ENCODE results near the gene MB21D2.

MB21D2 gene

GRCh38 chr3:192867645-192868044 lies 50.0 kb downstream of the MB21D2 start:
- Histone ChIP-seq H3K27ac (ENCODE audit: low read depth, low read length, poor library complexity, severe bottlenecking) (no peak overlapping the region), H3K4me1 (ENCODE audit: insufficient read depth, low read length, severe bottlenecking) (no peaks in the 10 kb centered on the region), H3K4me3 (ENCODE audit: low read depth, low read length, poor library complexity, severe bottlenecking) (no peak overlapping the region), H3F3A (ENCODE audit: insufficient read depth, low read length) (no peaks in the 10 kb centered on the region), H3K9me2 (ENCODE audit: low read depth, low read length) (no peaks in the 10 kb centered on the region), H2AFZ (ENCODE audit: low read length) (no peak overlapping the region), H3K4me2 (ENCODE audit: low read length) (no peak overlapping the region), H3K36me3 (ENCODE audit: insufficient read depth, low read length) (no peaks in the 10 kb centered on the region), H3K79me2 (ENCODE audit: insufficient read depth, low read length) (no peaks in the 10 kb centered on the region), H3K27me3 (ENCODE audit: insufficient read depth, low read length) (0 out of 2 replicates have a peak, but pooled peaks cover 3% of the 10 kb centered on the region), H4K20me1 (ENCODE audit: insufficient read depth, low read length) (no peaks in the 10 kb centered on the region), H3K9ac (ENCODE audit: low read length) (no peak overlapping the region), H3K9me3 (ENCODE audit: low read length) (no peaks in the 10 kb centered on the region)
- TF ChIP-seq CTCF (IDR thresholded peaks at IDR 0.05; ENCODE audit: low read length) (no peak), EZH2 (IDR thresholded peaks at IDR 0.05; ENCODE audit: borderline replicate concordance, low read length) (no peak)

GRCh38 chr3:192866804-192867203 lies 50.9 kb downstream of the MB21D2 start:
- Histone ChIP-seq H3K36me3 (ENCODE audit: insufficient read depth, low read length) (no peaks in the 10 kb centered on the region), H3K27me3 (ENCODE audit: insufficient read depth, low read length) (0 out of 2 replicates have a peak, but pooled peaks cover under 1% of the 10 kb centered on the region), H3K4me2 (ENCODE audit: low read length) (no peak overlapping the region), H4K20me1 (ENCODE audit: insufficient read depth, low read length) (no peaks in the 10 kb centered on the region), H3K9ac (ENCODE audit: low read length) (no peak overlapping the region), H3K4me3 (ENCODE audit: low read depth, low read length, poor library complexity, severe bottlenecking) (no peak overlapping the region), H3K9me3 (ENCODE audit: low read length) (no peaks in the 10 kb centered on the region), H3F3A (ENCODE audit: insufficient read depth, low read length) (no peaks in the 10 kb centered on the region), H3K27ac (ENCODE audit: low read depth, low read length, poor library complexity, severe bottlenecking) (no peak overlapping the region), H2AFZ (ENCODE audit: low read length) (no peak overlapping the region), H3K4me1 (ENCODE audit: insufficient read depth, low read length, severe bottlenecking) (no peaks in the 10 kb centered on the region), H3K9me2 (ENCODE audit: low read depth, low read length) (no peaks in the 10 kb centered on the region), H3K79me2 (ENCODE audit: insufficient read depth, low read length) (no peaks in the 10 kb centered on the region)
- TF ChIP-seq EZH2 (IDR thresholded peaks at IDR 0.05; ENCODE audit: borderline replicate concordance, low read length) (no peak), CTCF (IDR thresholded peaks at IDR 0.05; ENCODE audit: low read length) (no peak)

GRCh38 chr3:192864941-192865340 lies 52.7 kb downstream of the MB21D2 start:
- TF ChIP-seq CTCF (IDR thresholded peaks at IDR 0.05; ENCODE audit: low read length) (no peak), EZH2 (IDR thresholded peaks at IDR 0.05; ENCODE audit: borderline replicate concordance, low read length) (no peak)
- H3K27ac ChIP-seq (ENCODE audit: low read depth, low read length, poor library complexity, severe bottlenecking) = no peak overlapping the region
- H2AFZ ChIP-seq (ENCODE audit: low read length) = no peak overlapping the region
- H3K27me3 ChIP-seq (ENCODE audit: insufficient read depth, low read length) = no peaks in the 10 kb centered on the region
- no peaks in the 10 kb centered on the region for H4K20me1 ChIP-seq (ENCODE audit: insufficient read depth, low read length)
- no peak overlapping the region for H3K4me3 ChIP-seq (ENCODE audit: low read depth, low read length, poor library complexity, severe bottlenecking)
- H3K9me3 ChIP-seq (ENCODE audit: low read length) = no peaks in the 10 kb centered on the region
- H3F3A ChIP-seq (ENCODE audit: insufficient read depth, low read length) = no peaks in the 10 kb centered on the region
- H3K79me2 ChIP-seq (ENCODE audit: insufficient read depth, low read length) = no peaks in the 10 kb centered on the region
- no peaks in the 10 kb centered on the region for H3K4me1 ChIP-seq (ENCODE audit: insufficient read depth, low read length, severe bottlenecking)
- H3K9ac ChIP-seq (ENCODE audit: low read length) = no peak overlapping the region
- no peaks in the 10 kb centered on the region for H3K36me3 ChIP-seq (ENCODE audit: insufficient read depth, low read length)
- no peak overlapping the region for H3K4me2 ChIP-seq (ENCODE audit: low read length)
- H3K9me2 ChIP-seq (ENCODE audit: low read depth, low read length) = no peaks in the 10 kb centered on the region

All from OCI-LY1 (cell line).